Cardiac fibroblast (primary cell): Measurements from ENCODE around the gene CTIF.

Experiments used
- DNase-seq, 2 donors: peaks; one replicate each; pipeline versions ENCODE4 v3.0.0 to v3.0.0-alpha.2; 2010; ENCODE audit warnings: low read depth in 2 of 2
- H3K4me3 ChIP-seq, 2 donors: replicated peaks in 1 of 2; 1 replicate in 1 of 2; 2 replicates in 1 of 2; pipeline ENCODE4 v1.5.1; 2011; ENCODE audit warnings: low read depth in 2 of 2, low read length in 2 of 2, mild to moderate bottlenecking in 2 of 2, moderate library complexity in 1 of 2
- TF ChIP-seq, protein P1 (sequence below): IDR thresholded peaks from one replicate; pipeline ENCODE4 v1.5.1; 2011; ENCODE audit warnings: low read depth, mild to moderate bottlenecking, low read length, inconsistent platforms

The CTIF gene

GRCh38 chr18:48525671-48526070 is 13.2 kb upstream of the CTIF start:
- no peak for DNase-seq
- H3K4me3 ChIP-seq: no peak overlapping the region
- TF ChIP-seq, protein P1, sequence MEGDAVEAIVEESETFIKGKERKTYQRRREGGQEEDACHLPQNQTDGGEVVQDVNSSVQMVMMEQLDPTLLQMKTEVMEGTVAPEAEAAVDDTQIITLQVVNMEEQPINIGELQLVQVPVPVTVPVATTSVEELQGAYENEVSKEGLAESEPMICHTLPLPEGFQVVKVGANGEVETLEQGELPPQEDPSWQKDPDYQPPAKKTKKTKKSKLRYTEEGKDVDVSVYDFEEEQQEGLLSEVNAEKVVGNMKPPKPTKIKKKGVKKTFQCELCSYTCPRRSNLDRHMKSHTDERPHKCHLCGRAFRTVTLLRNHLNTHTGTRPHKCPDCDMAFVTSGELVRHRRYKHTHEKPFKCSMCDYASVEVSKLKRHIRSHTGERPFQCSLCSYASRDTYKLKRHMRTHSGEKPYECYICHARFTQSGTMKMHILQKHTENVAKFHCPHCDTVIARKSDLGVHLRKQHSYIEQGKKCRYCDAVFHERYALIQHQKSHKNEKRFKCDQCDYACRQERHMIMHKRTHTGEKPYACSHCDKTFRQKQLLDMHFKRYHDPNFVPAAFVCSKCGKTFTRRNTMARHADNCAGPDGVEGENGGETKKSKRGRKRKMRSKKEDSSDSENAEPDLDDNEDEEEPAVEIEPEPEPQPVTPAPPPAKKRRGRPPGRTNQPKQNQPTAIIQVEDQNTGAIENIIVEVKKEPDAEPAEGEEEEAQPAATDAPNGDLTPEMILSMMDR: no peak

DNA sequence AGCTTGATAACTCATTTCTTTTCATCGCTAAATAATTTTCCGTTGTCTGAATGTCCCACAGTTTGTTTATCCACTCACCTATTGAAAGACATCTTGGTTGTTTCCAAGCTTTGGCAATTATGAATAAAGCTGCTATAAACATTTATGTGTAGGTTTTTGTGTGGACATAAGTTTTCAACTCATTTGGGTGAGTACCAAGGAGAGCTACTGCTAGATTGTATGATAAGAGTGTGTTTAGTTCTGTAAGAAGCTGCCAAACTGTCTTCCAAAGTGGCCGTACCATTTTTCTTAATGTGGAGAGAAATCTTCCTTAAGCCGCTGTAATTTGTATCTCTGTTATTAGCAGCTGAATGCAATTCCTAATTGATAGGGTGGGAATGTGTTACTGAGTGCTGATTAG is 11.4 kb upstream of the CTIF start:
- no peak overlapping the region for H3K4me3 ChIP-seq
- DNase-seq: no peak
- TF ChIP-seq, protein P1: no peak

DNA sequence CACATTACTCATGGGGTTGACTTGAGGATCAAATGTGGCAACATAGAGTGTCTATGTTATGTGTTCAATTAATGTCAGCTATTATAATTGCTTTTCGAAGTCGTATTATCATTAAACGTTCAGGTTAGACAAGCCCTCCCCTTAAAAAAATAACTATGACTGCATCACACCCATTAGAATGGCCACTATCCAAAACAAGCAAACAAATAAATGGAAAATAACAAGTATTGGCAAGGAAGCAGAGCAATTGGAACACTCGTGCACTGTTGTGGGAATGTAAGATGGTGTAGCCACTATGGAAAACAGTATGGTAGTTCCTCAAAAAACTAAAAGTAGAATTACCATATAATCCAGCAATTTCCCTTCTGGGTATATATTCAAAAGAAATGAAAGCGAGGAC is 10.0 kb upstream of the CTIF start:
- TF ChIP-seq, protein P1: no peak
- no peak overlapping the region for H3K4me3 ChIP-seq
- no peak for DNase-seq

- DNase-seq: peak; percentile 46 to 82
- no peak overlapping the region for H3K4me3 ChIP-seq
- TF ChIP-seq, protein P1: no peak
Observed at GRCh38 chr18:48529796-48530195, 9.0 kb upstream of the CTIF start.

DNA sequence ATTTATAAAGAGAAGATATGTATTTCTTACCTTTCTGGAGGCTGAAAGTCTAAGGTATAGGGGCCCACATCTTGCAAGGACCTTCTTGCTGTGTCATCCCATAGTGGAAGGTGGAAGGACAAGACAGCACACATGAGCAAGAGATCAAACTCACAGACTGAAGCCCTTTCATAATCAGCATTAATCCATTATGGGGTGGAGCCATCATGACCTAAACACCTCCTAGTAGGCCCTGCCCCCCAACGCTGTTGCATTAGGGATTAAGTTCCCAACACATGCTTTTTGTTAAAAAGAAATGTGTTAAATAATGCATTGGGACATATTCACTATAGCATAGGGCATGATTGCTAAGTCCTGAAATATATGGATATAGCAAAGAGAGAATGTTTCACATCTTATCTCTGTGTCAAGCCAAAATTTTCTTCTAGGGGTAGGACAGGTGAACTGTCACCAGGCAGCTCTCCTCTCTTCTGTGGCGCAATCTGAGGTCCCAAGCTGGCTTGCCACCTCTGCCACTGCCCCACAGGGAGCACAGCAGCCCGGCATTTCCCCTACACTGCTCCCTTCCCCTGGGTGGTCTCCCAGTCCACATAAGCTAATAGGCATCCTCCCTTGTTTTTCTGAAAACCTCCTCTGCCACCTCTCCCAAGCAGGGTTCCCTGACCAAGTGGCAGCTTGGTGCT is 8.3 kb upstream of the CTIF start:
- DNase-seq: no peak

GRCh38 chr18:48531082-48531403 is 7.8 kb upstream of the CTIF start:
- H3K4me3 ChIP-seq: no peak overlapping the region
- TF ChIP-seq, protein P1: no peak
- DNase-seq: no peak

More for the DNA sequence above, 8.3 kb upstream of the CTIF start:
- TF ChIP-seq, protein P1: no peak
- H3K4me3 ChIP-seq: no peak overlapping the region

- no peak for DNase-seq
- H3K4me3 ChIP-seq: no peak overlapping the region
- TF ChIP-seq, protein P1: no peak
Observed at GRCh38 chr18:48531908-48532307, 6.9 kb upstream of the CTIF start.
